Kidney (tissue), 14 donors: ENCODE data around the gene GRN. TPM values are rescaled to one million over a fixed set of nuclear protein-coding genes. Genes with fewer than 3 reads are reported as not detected.

Experiments
- DNase-seq, 5 donors: peaks; one replicate each; pipeline ENCODE4 v3.0.0-alpha.2; 2013 to 2020
- FAIRE-seq: peaks from 2 replicates; lab custom pipeline; 2012; peaks lifted over from hg19 to GRCh38; lab: Jason Lieb, UNC
- H3K27ac ChIP-seq, 2 donors: one replicate each; pipeline ENCODE4 v1.7.0; 2013; ENCODE audit warnings: low read depth in 2 of 2, low read length in 2 of 2, inconsistent platforms in 1 of 2
- H3K27me3 ChIP-seq: one replicate; pipeline ENCODE4 v1.7.1; 2013; ENCODE audit warnings: low read length, inconsistent platforms; ENCODE audit not compliant: control insufficient read depth, insufficient read depth
- H3K36me3 ChIP-seq, 3 donors: one replicate each; pipeline versions ENCODE4 v1.7.0 to v1.7.1; 2013; ENCODE audit warnings: low read length in 3 of 3, control low read depth in 1 of 3, inconsistent platforms in 1 of 3; ENCODE audit not compliant: insufficient read depth in 3 of 3, control insufficient read depth in 2 of 3
- H3K4me1 ChIP-seq, 3 donors: one replicate each; pipeline versions ENCODE4 v1.7.0 to v1.7.1; 2013; ENCODE audit warnings: low read length in 3 of 3, inconsistent platforms in 1 of 3, low read depth in 1 of 3; ENCODE audit not compliant: control insufficient read depth in 2 of 3, insufficient read depth in 2 of 3
- H3K4me3 ChIP-seq, 3 donors: one replicate each; pipeline versions ENCODE4 v1.7.0 to v1.8.1; 2013; ENCODE audit warnings: low read length in 3 of 3, control low read depth in 1 of 3, inconsistent platforms in 1 of 3
- H3K9ac ChIP-seq, 3 donors: one replicate each; pipeline versions ENCODE4 v1.7.0 to v1.7.1; 2013; ENCODE audit warnings: low read length in 3 of 3, control low read depth in 1 of 3, inconsistent platforms in 1 of 3
- H3K9me3 ChIP-seq, 3 donors: one replicate each; pipeline versions ENCODE4 v1.7.0 to v1.7.1; 2013; ENCODE audit warnings: low read length in 3 of 3, control low read depth in 1 of 3, inconsistent platforms in 1 of 3; ENCODE audit not compliant: control insufficient read depth in 2 of 3, insufficient read depth in 1 of 3
- intact Hi-C: fragments of 100-400 bp; cut with DNase I; formaldehyde crosslinking; loops from one replicate; pipeline ENCODE4 v1.11.1; 2022
- polyA plus RNA-seq: library from polyadenylated mRNA; stranded (reverse); fragments of 350-450 nt; fragmentation: Illumina TruSeq; extraction: RNeasy Lipid Tissue Mini Kit (QIAGEN cat#74804); gene quantifications from one replicate; pipeline ENCODE4 v1.2.3, GENCODE V29; 2014; ENCODE audit warnings: low read depth, low replicate concordance; ENCODE audit not compliant: insufficient read depth
- total RNA-seq: library from RNA; stranded (reverse); fragmentation: NEBNext Ultra II Directional; extraction: Animal tissue kit (Norgen Biotek cat#: 25700); gene quantifications from one replicate; pipeline ENCODE4 v1.2.1, GENCODE V29; 2021
- TF ChIP-seq, protein P1 (sequence below): IDR thresholded peaks from 3 replicates; pipeline ENCODE4 v1.5.1; 2012; ENCODE audit warnings: mild to moderate bottlenecking, moderate library complexity, borderline replicate concordance; ENCODE audit not compliant: insufficient read depth; ENCODE audit errors: extremely low read depth
- donor health status: control.
- donor health status: control.
- donor health status: control.
- donor health status: control.
- donor health status: control.
- donor health status: DM: yes; HTN: yes; CAD: no.
- donor health status: Normal renal cell carcinoma (clear cell type).

Gene GRN
- total and polyA plus RNA-seq, 2 donors from 2014 or later, result 235 to 353 TPM

DNA sequence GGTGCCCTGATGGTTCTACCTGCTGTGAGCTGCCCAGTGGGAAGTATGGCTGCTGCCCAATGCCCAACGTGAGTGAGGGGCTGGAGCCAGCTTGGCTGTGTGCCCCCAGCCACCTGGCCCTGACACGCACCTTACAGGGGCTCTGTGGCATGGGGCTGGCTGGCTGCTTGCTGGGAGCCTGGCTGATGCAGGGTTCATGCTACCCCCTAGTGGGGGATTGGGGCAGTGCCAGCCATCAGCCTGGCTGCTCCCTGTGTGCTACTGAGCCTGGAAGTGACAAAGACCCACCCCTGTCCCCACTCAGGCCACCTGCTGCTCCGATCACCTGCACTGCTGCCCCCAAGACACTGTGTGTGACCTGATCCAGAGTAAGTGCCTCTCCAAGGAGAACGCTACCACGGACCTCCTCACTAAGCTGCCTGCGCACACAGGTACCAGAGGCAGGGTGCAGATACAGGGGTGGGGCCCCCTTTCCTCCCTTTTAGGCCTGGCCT lies 5.7 kb downstream of the GRN start:
- H3K4me3 ChIP-seq, result no peak overlapping the region
- FAIRE-seq (no peak), DNase-seq (peak; percentile 73 to 87 (median 79))
- H3K4me1 ChIP-seq, result peaks cover 0 to 7% (median 0%) of the 10 kb centered on the region in 3 donors
- H3K9me3 ChIP-seq, result no peaks in the 10 kb centered on the region
- H3K36me3 ChIP-seq, result peaks cover 0 to 11% (median 8%) of the 10 kb centered on the region in 3 donors
- no peaks in the 10 kb centered on the region for H3K27me3 ChIP-seq
- intact Hi-C loops, result no loop called here
- TF ChIP-seq, protein P1, sequence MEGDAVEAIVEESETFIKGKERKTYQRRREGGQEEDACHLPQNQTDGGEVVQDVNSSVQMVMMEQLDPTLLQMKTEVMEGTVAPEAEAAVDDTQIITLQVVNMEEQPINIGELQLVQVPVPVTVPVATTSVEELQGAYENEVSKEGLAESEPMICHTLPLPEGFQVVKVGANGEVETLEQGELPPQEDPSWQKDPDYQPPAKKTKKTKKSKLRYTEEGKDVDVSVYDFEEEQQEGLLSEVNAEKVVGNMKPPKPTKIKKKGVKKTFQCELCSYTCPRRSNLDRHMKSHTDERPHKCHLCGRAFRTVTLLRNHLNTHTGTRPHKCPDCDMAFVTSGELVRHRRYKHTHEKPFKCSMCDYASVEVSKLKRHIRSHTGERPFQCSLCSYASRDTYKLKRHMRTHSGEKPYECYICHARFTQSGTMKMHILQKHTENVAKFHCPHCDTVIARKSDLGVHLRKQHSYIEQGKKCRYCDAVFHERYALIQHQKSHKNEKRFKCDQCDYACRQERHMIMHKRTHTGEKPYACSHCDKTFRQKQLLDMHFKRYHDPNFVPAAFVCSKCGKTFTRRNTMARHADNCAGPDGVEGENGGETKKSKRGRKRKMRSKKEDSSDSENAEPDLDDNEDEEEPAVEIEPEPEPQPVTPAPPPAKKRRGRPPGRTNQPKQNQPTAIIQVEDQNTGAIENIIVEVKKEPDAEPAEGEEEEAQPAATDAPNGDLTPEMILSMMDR, result peak; percentile 66
- H3K9ac ChIP-seq, result no peak overlapping the region
- no peak overlapping the region for H3K27ac ChIP-seq

DNA sequence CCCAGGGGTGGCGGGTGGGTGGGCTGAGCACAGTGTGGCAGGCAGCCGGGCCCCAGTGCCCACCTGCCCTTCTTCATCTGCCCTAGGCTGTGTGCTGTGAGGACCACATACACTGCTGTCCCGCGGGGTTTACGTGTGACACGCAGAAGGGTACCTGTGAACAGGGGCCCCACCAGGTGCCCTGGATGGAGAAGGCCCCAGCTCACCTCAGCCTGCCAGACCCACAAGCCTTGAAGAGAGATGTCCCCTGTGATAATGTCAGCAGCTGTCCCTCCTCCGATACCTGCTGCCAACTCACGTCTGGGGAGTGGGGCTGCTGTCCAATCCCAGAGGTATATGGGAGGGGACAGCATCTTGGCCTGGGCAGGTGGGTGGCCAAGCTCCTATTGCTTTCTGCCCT lies 6.4 kb downstream of the GRN start:
- peaks cover 0 to under 1% (median 0%) of the 10 kb centered on the region in 3 donors for H3K4me1 ChIP-seq
- no peak overlapping the region for H3K9ac ChIP-seq
- TF ChIP-seq, protein P1, result no peak
- H3K36me3 ChIP-seq, result peaks cover 0 to 11% (median 8%) of the 10 kb centered on the region in 3 donors
- H3K9me3 ChIP-seq, result no peaks in the 10 kb centered on the region
- DNase-seq (no peak), FAIRE-seq (no peak)
- H3K27me3 ChIP-seq, result no peaks in the 10 kb centered on the region
- H3K27ac ChIP-seq, result no peak overlapping the region
- intact Hi-C loops, result no loop called here
- H3K4me3 ChIP-seq, result no peak overlapping the region

DNA sequence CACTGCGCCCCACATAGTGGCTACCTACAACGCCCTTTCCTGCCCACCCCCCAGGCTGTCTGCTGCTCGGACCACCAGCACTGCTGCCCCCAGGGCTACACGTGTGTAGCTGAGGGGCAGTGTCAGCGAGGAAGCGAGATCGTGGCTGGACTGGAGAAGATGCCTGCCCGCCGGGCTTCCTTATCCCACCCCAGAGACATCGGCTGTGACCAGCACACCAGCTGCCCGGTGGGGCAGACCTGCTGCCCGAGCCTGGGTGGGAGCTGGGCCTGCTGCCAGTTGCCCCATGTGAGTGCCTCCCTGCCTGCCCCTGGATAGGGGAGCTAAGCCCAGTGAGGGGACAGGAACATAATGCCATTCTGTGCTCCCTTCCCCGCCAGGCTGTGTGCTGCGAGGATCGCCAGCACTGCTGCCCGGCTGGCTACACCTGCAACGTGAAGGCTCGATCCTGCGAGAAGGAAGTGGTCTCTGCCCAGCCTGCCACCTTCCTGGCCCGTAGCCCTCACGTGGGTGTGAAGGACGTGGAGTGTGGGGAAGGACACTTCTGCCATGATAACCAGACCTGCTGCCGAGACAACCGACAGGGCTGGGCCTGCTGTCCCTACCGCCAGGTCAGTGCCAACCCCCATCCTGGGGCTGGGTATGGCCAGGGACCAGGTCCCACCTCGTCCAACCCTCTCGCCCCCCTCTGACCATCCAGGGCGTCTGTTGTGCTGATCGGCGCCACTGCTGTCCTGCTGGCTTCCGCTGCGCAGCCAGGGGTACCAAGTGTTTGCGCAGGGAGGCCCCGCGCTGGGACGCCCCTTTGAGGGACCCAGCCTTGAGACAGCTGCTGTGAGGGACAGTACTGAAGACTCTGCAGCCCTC lies 7.1 kb downstream of the GRN start:
- DNase-seq, result peak in 1 of 5 donors; percentile 56

More for the DNA sequence above, 7.1 kb downstream of the GRN start:
- FAIRE-seq, result no peak
- intact Hi-C loops, result no loop called here
- H3K27ac ChIP-seq, result no peak overlapping the region
- no peak overlapping the region for H3K4me3 ChIP-seq
- peaks cover 0 to 11% (median 8%) of the 10 kb centered on the region in 3 donors for H3K36me3 ChIP-seq
- no peaks in the 10 kb centered on the region for H3K4me1 ChIP-seq
- no peaks in the 10 kb centered on the region for H3K9me3 ChIP-seq
- H3K9ac ChIP-seq, result no peak overlapping the region
- TF ChIP-seq, protein P1, result no peak
- H3K27me3 ChIP-seq, result no peaks in the 10 kb centered on the region
